IMR-90 (cell line): ENCODE results near the gene CD320. TPM values are rescaled to one million over a fixed set of nuclear protein-coding genes. Genes with fewer than 3 reads are reported as not detected.

Source experiments
- ATAC-seq: fragments of 200-7000 bp; cut with Tn5 transposase; 2 replicates; pipeline ENCODE4 v1.9.1; 2020; ENCODE audit warnings: low read depth, mild to moderate bottlenecking, moderate library complexity
- BruUV-seq: library from RNA; stranded (reverse); fragments of 400-500 nt; replicated peaks from 2 replicates; lab custom pipeline; 2021; lab: Mats Ljungman, UMichigan
- CTCF ChIA-PET: fragments of 300-600 bp; formaldehyde crosslinking; extraction: SDS; loops from one replicate; lab custom pipeline; 2021; ENCODE audit warnings: antibody characterized with exemption; lab: Yijun Ruan, JAX
- POLR2A ChIA-PET: fragments of 300-600 bp; sonication (Branson Sonifier 250); formaldehyde crosslinking; loops from one replicate; lab custom pipeline; 2022; ENCODE audit warnings: antibody characterized with exemption; ENCODE audit not compliant: unreplicated experiment; lab: Charles Lee
- DNase-seq: peaks from one replicate; pipeline ENCODE4 v3.0.0; 2013
- H2AFZ ChIP-seq: replicated peaks from 2 replicates; pipeline ENCODE3; 2013; ENCODE audit warnings: low read length, mild to moderate bottlenecking; ENCODE audit not compliant: poor library complexity
- H2AK5ac ChIP-seq: 2 replicates; pipeline ENCODE4 v1.6.1; 2013; ENCODE audit warnings: low read depth, low read length, inconsistent platforms
- H2AK9ac ChIP-seq: replicated peaks from 2 replicates; pipeline ENCODE3; 2013; ENCODE audit warnings: mild to moderate bottlenecking, low read depth, low read length, moderate library complexity; ENCODE audit not compliant: poor library complexity
- H2BK120ac ChIP-seq: 2 replicates; pipeline ENCODE4 v1.6.1; 2013; ENCODE audit warnings: low read depth, low read length, inconsistent platforms
- H2BK15ac ChIP-seq: 3 replicates; pipeline ENCODE4 v1.6.1; 2013; ENCODE audit warnings: low read depth, low read length, inconsistent platforms
- H2BK20ac ChIP-seq: 2 replicates; pipeline ENCODE4 v1.6.1; 2013; ENCODE audit warnings: low read depth, mild to moderate bottlenecking, inconsistent platforms, low read length, moderate library complexity
- H2BK5ac ChIP-seq: 2 replicates; pipeline ENCODE4 v1.6.1; 2013; ENCODE audit warnings: mild to moderate bottlenecking, low read depth, low read length, inconsistent platforms; ENCODE audit not compliant: poor library complexity, severe bottlenecking
- H3K14ac ChIP-seq: replicated peaks from 2 replicates; pipeline ENCODE4 v1.6.1; 2013; ENCODE audit warnings: low read depth, low read length, inconsistent platforms
- H3K18ac ChIP-seq: 2 replicates; pipeline ENCODE4 v1.6.1; 2013; ENCODE audit warnings: low read depth, low read length, control low read depth
- H3K23ac ChIP-seq: 2 replicates; pipeline ENCODE4 v1.6.1; 2013; ENCODE audit warnings: low read depth, low read length, inconsistent platforms
- H3K27ac ChIP-seq: 2 replicates; pipeline ENCODE4 v1.5.1; 2013; ENCODE audit warnings: mild to moderate bottlenecking, control low read depth, low read length; ENCODE audit not compliant: insufficient read depth
- H3K27me3 ChIP-seq: 2 replicates; pipeline ENCODE4 v1.6.1; 2013; ENCODE audit warnings: low read length; ENCODE audit not compliant: control insufficient read depth, insufficient read depth
- H3K36me3 ChIP-seq: 2 replicates; pipeline ENCODE4 v1.6.1; 2013; ENCODE audit warnings: low read length, mixed read lengths; ENCODE audit not compliant: control insufficient read depth, insufficient read depth
- H3K4ac ChIP-seq: 2 replicates; pipeline ENCODE4 v1.6.1; 2013; ENCODE audit warnings: low read depth, low read length, inconsistent platforms
- H3K4me1 ChIP-seq: 2 replicates; pipeline ENCODE4 v1.6.1; 2013; ENCODE audit warnings: low read length, mixed read lengths; ENCODE audit not compliant: control insufficient read depth, insufficient read depth
- H3K4me2 ChIP-seq: 2 replicates; pipeline ENCODE4 v1.6.1; 2013; ENCODE audit warnings: low read depth, mild to moderate bottlenecking, control low read depth, low read length, moderate library complexity
- H3K4me3 ChIP-seq: 2 replicates; pipeline ENCODE4 v1.5.1; 2013; ENCODE audit warnings: low read depth, mild to moderate bottlenecking, control low read depth, low read length, moderate library complexity; ENCODE audit not compliant: insufficient read depth
- H3K56ac ChIP-seq: 2 replicates; pipeline ENCODE4 v1.6.1; 2013; ENCODE audit warnings: low read length, inconsistent platforms; ENCODE audit not compliant: insufficient read depth; ENCODE audit errors: extremely low read depth
- H3K79me1 ChIP-seq, 2 experiments: 2 replicates each; pipeline ENCODE4 v1.6.1; 2013; ENCODE audit warnings: low read length in 2 of 2, inconsistent platforms in 1 of 2, low read depth in 1 of 2
- H3K9ac ChIP-seq: 2 replicates; pipeline ENCODE4 v1.6.1; 2013; ENCODE audit warnings: low read depth, low read length, control low read depth
- H3K9me1 ChIP-seq: 2 replicates; pipeline ENCODE4 v1.6.1; 2013; ENCODE audit warnings: low read length, inconsistent platforms; ENCODE audit not compliant: insufficient read depth
- H3K9me3 ChIP-seq: 2 replicates; pipeline ENCODE4 v1.6.1; 2013; ENCODE audit warnings: low read length; ENCODE audit not compliant: control insufficient read depth, insufficient read depth
- H4K20me1 ChIP-seq: 2 replicates; pipeline ENCODE4 v1.6.1; 2013; ENCODE audit warnings: low read length, inconsistent platforms; ENCODE audit not compliant: insufficient read depth
- H4K5ac ChIP-seq: 2 replicates; pipeline ENCODE4 v1.6.1; 2013; ENCODE audit warnings: mild to moderate bottlenecking, low read depth, low read length, control low read depth
- H4K8ac ChIP-seq, 2 experiments: 2 replicates each; pipeline ENCODE4 v1.6.1; 2013; ENCODE audit warnings: low read depth in 2 of 2, low read length in 2 of 2, control low read depth in 1 of 2, inconsistent platforms in 1 of 2
- H4K91ac ChIP-seq: 2 replicates; pipeline ENCODE4 v1.6.1; 2013; ENCODE audit warnings: low read depth, low read length, inconsistent platforms; ENCODE audit not compliant: insufficient read depth
- BHLHE40 ChIP-seq: fragments of 150-350 bp; IDR thresholded peaks from 2 replicates; pipeline ENCODE4 v1.6.1; 2016; ENCODE audit warnings: mild to moderate bottlenecking, low read depth, low read length
- CEBPB ChIP-seq: IDR thresholded peaks from 2 replicates; pipeline ENCODE4 v1.6.1; 2012; ENCODE audit warnings: low read depth, low read length, improper control_type of control experiment
- CHD1 ChIP-seq: IDR thresholded peaks from 2 replicates; pipeline ENCODE4 v1.6.1; 2012; ENCODE audit warnings: low read depth, low read length, improper control_type of control experiment
- MAZ ChIP-seq: IDR thresholded peaks from 2 replicates; pipeline ENCODE4 v1.6.1; 2012; ENCODE audit warnings: low read depth, mild to moderate bottlenecking, low read length, improper control_type of control experiment, moderate library complexity, borderline replicate concordance
- MXI1 ChIP-seq: IDR thresholded peaks from 2 replicates; pipeline ENCODE4 v1.6.1; 2012; ENCODE audit warnings: low read depth, mild to moderate bottlenecking, low read length, moderate library complexity, borderline replicate concordance
- RCOR1 ChIP-seq: IDR thresholded peaks from 2 replicates; pipeline ENCODE4 v1.6.1; 2012; ENCODE audit warnings: mild to moderate bottlenecking, low read length, improper control_type of control experiment; ENCODE audit not compliant: insufficient replicate concordance
- RFX5 ChIP-seq: IDR thresholded peaks from 2 replicates; pipeline ENCODE4 v1.8.0; 2012; ENCODE audit warnings: low read depth, mild to moderate bottlenecking, low read length, moderate library complexity
- WGBS, 2 experiments: methylation state at CpG; one replicate each; pipeline versions ENCODE4 v1.1.5 to v1.1.7; 2013; ENCODE audit warnings: missing lambda C conversion rate in 2 of 2; ENCODE audit not compliant: insufficient read length in 1 of 2; ENCODE audit errors: extremely low coverage in 2 of 2; 5-methylcytosine and 5-hydroxymethylcytosine counted together
- dilution Hi-C: fragments of 300-500 bp; cut with HindIII; formaldehyde crosslinking; loops from one replicate; pipeline ENCODE4 v1.14.3; 2018; ENCODE audit warnings: low sequenced_read_pairs; ENCODE audit not compliant: unreplicated experiment
- in situ Hi-C: fragments of 300-500 bp; cut with MboI; formaldehyde crosslinking; loops from 3 replicates; pipeline ENCODE4 v1.14.3; 2019; ENCODE audit warnings: low sequenced_read_pairs, inconsistent platforms, mixed read lengths
- intact Hi-C: fragments of 100-400 bp; cut with micrococcal nuclease; formaldehyde crosslinking; loops from 2 replicates; pipeline ENCODE4 v1.10.0; 2022
- polyA plus RNA-seq, 3 experiments: library from polyadenylated mRNA; depleted of rRNA; stranded (reverse); fragments of >200 nt; gene quantifications; 2 replicates each; pipeline ENCODE4 v1.2.3, GENCODE V29; 2012; ENCODE audit warnings: low replicate concordance in 1 of 3
- total RNA-seq: library from RNA; depleted of rRNA; stranded (reverse); fragments of >200 nt; gene quantifications from 2 replicates; pipeline ENCODE4 v1.2.3, GENCODE V29; 2012
- TF ChIP-seq, protein P1 (sequence below): fragments of 150-350 bp; IDR thresholded peaks from 2 replicates; pipeline ENCODE4 v1.6.1; 2017; ENCODE audit warnings: mild to moderate bottlenecking, antibody characterized with exemption, low read length, low read depth

CD320 gene
- total and polyA plus RNA-seq, 2 of the 4 experiments (the other 2 are of a cell fraction), result 13.3 to 78.5 TPM

DNA sequence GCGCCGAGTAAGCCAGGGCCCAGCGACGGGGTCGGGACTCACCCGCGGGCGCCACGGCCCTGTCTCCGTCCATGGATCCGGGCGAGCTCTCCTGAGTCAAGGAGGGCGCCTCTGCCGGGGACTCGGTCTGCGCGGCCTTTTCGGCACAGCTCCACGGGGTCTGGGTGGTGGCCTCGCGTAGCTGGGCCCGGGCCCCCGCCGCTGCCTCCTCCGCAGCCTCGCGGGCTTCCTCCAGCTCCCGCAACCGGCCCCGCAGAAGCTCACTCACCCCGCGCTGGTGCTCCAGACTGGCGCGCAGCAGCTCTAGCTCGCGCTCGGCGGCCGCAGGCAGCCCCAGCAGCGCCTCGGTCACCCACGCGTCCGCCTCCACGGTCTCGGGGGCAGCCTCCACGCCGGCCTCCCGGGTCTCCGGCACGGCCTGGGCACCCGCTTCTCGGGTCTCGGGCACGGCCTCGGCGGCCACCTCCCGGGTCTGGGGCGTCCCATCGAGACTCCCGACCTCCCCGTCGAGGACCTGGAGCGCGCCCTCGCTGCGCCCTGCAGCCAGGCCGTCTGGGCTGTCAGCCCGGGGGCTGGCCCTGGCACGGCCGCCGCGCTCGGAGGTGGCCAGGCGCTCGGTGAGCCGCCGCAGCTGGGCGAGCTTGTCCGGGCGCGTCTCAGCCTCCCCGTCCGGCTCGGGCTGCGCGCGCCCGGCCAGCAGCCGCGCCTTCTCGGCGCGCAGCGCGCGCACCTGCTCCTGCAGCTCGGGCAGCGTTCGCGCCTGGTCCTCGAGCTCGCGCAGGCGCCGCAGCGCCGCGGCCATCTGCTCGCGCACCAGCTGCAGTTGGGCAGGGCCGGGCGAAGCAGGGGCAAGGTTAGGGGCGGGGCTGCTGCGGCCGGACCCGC, 26.5 kb upstream of the CD320 start:
- WGBS, 2 experiments, result 4% methylated on average over 82 of the region's 117 CpGs; no CpG with 5 or more reads in 1 of the 2 experiments
- H2BK15ac ChIP-seq, result no peak overlapping the region
- no peaks in the 10 kb centered on the region for H3K36me3 ChIP-seq
- H3K27ac ChIP-seq, result no peak overlapping the region
- no peak overlapping the region for H2BK20ac ChIP-seq
- peak overlapping the region; percentile 57 for H3K4me2 ChIP-seq
- no peaks in the 10 kb centered on the region for H4K20me1 ChIP-seq
- H2AFZ ChIP-seq, result peak overlapping the region; percentile 72
- intact Hi-C loops, result no loop called here
- no peaks in the 10 kb centered on the region for H3K9me1 ChIP-seq
- in situ Hi-C loops, result no loop called here
- H3K23ac ChIP-seq, result no peak overlapping the region
- no peak overlapping the region for H3K14ac ChIP-seq
- no peak overlapping the region for H3K4ac ChIP-seq
- H3K18ac ChIP-seq, result no peak overlapping the region
- H3K79me1 ChIP-seq, result no peaks in the 10 kb centered on the region
- BruUV-seq, result no TSS peak
- no peak overlapping the region for H2BK5ac ChIP-seq
- peak overlapping the region; percentile 40 for H3K4me3 ChIP-seq
- no peak overlapping the region for H4K8ac ChIP-seq
- H3K4me1 ChIP-seq, result no peaks in the 10 kb centered on the region
- dilution Hi-C loops, result no loop called here
- no peaks in the 10 kb centered on the region for H3K9me3 ChIP-seq
- no peak overlapping the region for H4K5ac ChIP-seq
- H3K9ac ChIP-seq, result no peak overlapping the region
- peak; percentile 83 for ATAC-seq
- CTCF ChIA-PET, result interaction anchor here (1.1 kb wide), 1 partner anchor 145 kb away, joined by 3 read pairs; no protein-coding TSS in a partner anchor
- H3K27me3 ChIP-seq, result peaks cover 48% of the 10 kb centered on the region
- H3K56ac ChIP-seq, result no peak overlapping the region
- H2BK120ac ChIP-seq, result no peak overlapping the region
- POLR2A ChIA-PET, result no interaction called here
- no peak overlapping the region for H2AK5ac ChIP-seq
- H2AK9ac ChIP-seq, result no peak overlapping the region
- TF ChIP-seq CEBPB (no peak), RFX5 (no peak), RCOR1 (no peak), CHD1 (no peak), MXI1 (no peak), MAZ (no peak), BHLHE40 (no peak)
- TF ChIP-seq, protein P1, sequence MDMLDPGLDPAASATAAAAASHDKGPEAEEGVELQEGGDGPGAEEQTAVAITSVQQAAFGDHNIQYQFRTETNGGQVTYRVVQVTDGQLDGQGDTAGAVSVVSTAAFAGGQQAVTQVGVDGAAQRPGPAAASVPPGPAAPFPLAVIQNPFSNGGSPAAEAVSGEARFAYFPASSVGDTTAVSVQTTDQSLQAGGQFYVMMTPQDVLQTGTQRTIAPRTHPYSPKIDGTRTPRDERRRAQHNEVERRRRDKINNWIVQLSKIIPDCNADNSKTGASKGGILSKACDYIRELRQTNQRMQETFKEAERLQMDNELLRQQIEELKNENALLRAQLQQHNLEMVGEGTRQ, result no peak
- H4K91ac ChIP-seq, result no peak overlapping the region
- peak; percentile 74 for DNase-seq
